Adrenal gland (tissue), 12 donors: ENCODE measurements around the gene METTL3. TPM values are rescaled to one million over a fixed set of nuclear protein-coding genes. Genes with fewer than 3 reads are reported as not detected.
"Not testable (repeated sequence)": the region's sequence is repeated elsewhere in the genome, so short reads cannot be mapped to it uniquely, and the experiment has no call there.

Experiments used
- DNase-seq, 7 donors: peaks; one replicate each; pipeline ENCODE4 v3.0.0-alpha.2; 2019 to 2020
- H3K27ac ChIP-seq, 5 donors: fragments of 200-600 bp; sonication (generic) in 4 of 5; 1 replicate in 3 of 5; 2 replicates in 2 of 5; pipeline versions ENCODE4 v1.5.1 to v1.8.0; 2016 to 2020; ENCODE audit warnings: mild to moderate bottlenecking in 1 of 5
- H3K27me3 ChIP-seq: fragments of 200-600 bp; 2 replicates; pipeline ENCODE4 v1.8.0; 2021
- H3K36me3 ChIP-seq, 2 donors: fragments of 200-600 bp; replicated peaks in 1 of 2; 1 replicate in 1 of 2; 2 replicates in 1 of 2; pipeline versions ENCODE4 v1.5.1 to v1.8.0; 2018 to 2022
- H3K4me1 ChIP-seq, 2 donors: fragments of 200-600 bp; replicated peaks in 1 of 2; 1 replicate in 1 of 2; 2 replicates in 1 of 2; pipeline versions ENCODE4 v1.5.1 to v1.8.0; 2018 to 2021
- H3K4me3 ChIP-seq, 4 donors: fragments of 200-600 bp; sonication (generic) in 3 of 4; one replicate each; pipeline ENCODE4 v1.5.1; 2016 to 2018
- H3K9me3 ChIP-seq, 3 donors: fragments of 200-600 bp; sonication (generic) in 1 of 3; replicated peaks in 1 of 3; 1 replicate in 2 of 3; 2 replicates in 1 of 3; pipeline versions ENCODE4 v1.5.1 to v1.8.0; 2016 to 2021
- POLR2A ChIP-seq, 2 donors: fragments of 450-650 bp; IDR thresholded peaks; one replicate each; pipeline ENCODE4 v1.6.1; 2017; ENCODE audit warnings: antibody characterized with exemption in 2 of 2, mild to moderate bottlenecking in 2 of 2, moderate library complexity in 1 of 2
- WGBS, 4 donors: extraction: QIAGEN DNeasy Blood & Tissue Kit in 2 of 4; methylation state at CpG; one replicate each; pipeline versions ENCODE4 v1.1.5 to v1.1.7; 2013 to 2017; 5-methylcytosine and 5-hydroxymethylcytosine counted together
- intact Hi-C, 2 donors: fragments of 100-400 bp; cut with DNase I; formaldehyde crosslinking; loops; one replicate each; pipeline versions ENCODE4 v1.14.1 to v1.15.0; 2022 to 2023
- polyA plus RNA-seq, 3 donors: library from polyadenylated mRNA; stranded (reverse); fragments of 200-250 nt in 2 of 3; fragments of 350-450 nt in 1 of 3; fragmentation: Illumina TruSeq in 1 of 3; extraction: RNeasy Lipid Tissue Mini Kit (QIAGEN cat#74804) in 1 of 3; gene quantifications; one replicate each; pipeline ENCODE4 v1.2.3, GENCODE V29; 2013 to 2014
- total RNA-seq, 9 donors: library from RNA; depleted of rRNA in 4 of 9; stranded (reverse); fragments of >200 nt in 4 of 9; fragments of 120-200 nt in 1 of 9; fragmentation: NEBNext Ultra II Directional in 1 of 9; extraction: Animal tissue kit (Norgen Biotek cat#: 25700) in 1 of 9; gene quantifications; one replicate each; pipeline versions ENCODE4 v1.1.0 to v1.2.4, GENCODE V29; 2013 to 2023
- TF ChIP-seq, protein P1 (sequence below), 6 experiments: fragments of 450-650 bp in 4 of 6; fragments of 200-600 bp in 2 of 6; sonication (generic) in 1 of 6; IDR thresholded peaks; 1 replicate in 5 of 6; 2 replicates in 1 of 6; pipeline versions ENCODE4 v1.5.1 to v1.8.0; 2016 to 2021; ENCODE audit warnings: antibody characterized with exemption in 6 of 6, mild to moderate bottlenecking in 2 of 6, moderate library complexity in 1 of 6
- donor health status: healthy with polysubstance abuse.
- donor health status: Bipolar disorder and iron deficiency.
- donor health status: DM: yes; HTN: yes; CAD: no.
- donor health status: DM: no; HTN: no; CAD: no.
- donor health status: DM: no; HTN: no; CAD: no.
- donor health status: DM: yes; HTN: yes; CAD: no.

METTL3 gene
- total and polyA plus RNA-seq, 12 donors: 30.2 to 81.6 (median 48.9) TPM

- peak in 1 of 7 donors; percentile 14 for DNase-seq
- WGBS, 4 donors: 28 to 44% (median 33%) methylated on average over 5 of the region's 5 CpGs
- Histone ChIP-seq H3K36me3 (no peaks in the 10 kb centered on the region), H3K27ac (no peak overlapping the region), H3K4me3 (no peak overlapping the region), H3K4me1 (peaks cover 0 to 14% of the 10 kb centered on the region in 2 donors), H3K27me3 (no peaks in the 10 kb centered on the region), H3K9me3 (no peaks in the 10 kb centered on the region)
- TF ChIP-seq POLR2A (IDR thresholded peaks at IDR 0.05): no peak
- TF ChIP-seq, protein P1, sequence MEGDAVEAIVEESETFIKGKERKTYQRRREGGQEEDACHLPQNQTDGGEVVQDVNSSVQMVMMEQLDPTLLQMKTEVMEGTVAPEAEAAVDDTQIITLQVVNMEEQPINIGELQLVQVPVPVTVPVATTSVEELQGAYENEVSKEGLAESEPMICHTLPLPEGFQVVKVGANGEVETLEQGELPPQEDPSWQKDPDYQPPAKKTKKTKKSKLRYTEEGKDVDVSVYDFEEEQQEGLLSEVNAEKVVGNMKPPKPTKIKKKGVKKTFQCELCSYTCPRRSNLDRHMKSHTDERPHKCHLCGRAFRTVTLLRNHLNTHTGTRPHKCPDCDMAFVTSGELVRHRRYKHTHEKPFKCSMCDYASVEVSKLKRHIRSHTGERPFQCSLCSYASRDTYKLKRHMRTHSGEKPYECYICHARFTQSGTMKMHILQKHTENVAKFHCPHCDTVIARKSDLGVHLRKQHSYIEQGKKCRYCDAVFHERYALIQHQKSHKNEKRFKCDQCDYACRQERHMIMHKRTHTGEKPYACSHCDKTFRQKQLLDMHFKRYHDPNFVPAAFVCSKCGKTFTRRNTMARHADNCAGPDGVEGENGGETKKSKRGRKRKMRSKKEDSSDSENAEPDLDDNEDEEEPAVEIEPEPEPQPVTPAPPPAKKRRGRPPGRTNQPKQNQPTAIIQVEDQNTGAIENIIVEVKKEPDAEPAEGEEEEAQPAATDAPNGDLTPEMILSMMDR (IDR thresholded peaks at IDR 0.05): no peak
- intact Hi-C loops: loop anchor here (5.0 to 10.0 kb wide), 2 partner anchors 59 to 62 kb away; no protein-coding TSS in a partner anchor
Observed at GRCh38 chr14:21556378-21557083, 45.4 kb upstream of the METTL3 start.

- no peak overlapping the region for H3K4me3 ChIP-seq
- intact Hi-C loops: loop anchor here in 1 of 2 donors (10.0 kb wide), 1 partner anchor 58 kb away; no protein-coding TSS in a partner anchor
- H3K27ac ChIP-seq: no peak overlapping the region
- H3K36me3 ChIP-seq: no peaks in the 10 kb centered on the region
- no peaks in the 10 kb centered on the region for H3K9me3 ChIP-seq
- H3K4me1 ChIP-seq: peaks cover 0 to 14% of the 10 kb centered on the region in 2 donors
- no peak for TF ChIP-seq POLR2A (IDR thresholded peaks at IDR 0.05)
- TF ChIP-seq, protein P1 (IDR thresholded peaks at IDR 0.05): no peak
- H3K27me3 ChIP-seq: no peaks in the 10 kb centered on the region
- DNase-seq: no peak
- WGBS, 4 donors: 89 to 95% (median 92%) methylated on average over 3 of the region's 3 CpGs
Observed at GRCh38 chr14:21553266-21553665, 42.1 kb upstream of the METTL3 start.

DNA sequence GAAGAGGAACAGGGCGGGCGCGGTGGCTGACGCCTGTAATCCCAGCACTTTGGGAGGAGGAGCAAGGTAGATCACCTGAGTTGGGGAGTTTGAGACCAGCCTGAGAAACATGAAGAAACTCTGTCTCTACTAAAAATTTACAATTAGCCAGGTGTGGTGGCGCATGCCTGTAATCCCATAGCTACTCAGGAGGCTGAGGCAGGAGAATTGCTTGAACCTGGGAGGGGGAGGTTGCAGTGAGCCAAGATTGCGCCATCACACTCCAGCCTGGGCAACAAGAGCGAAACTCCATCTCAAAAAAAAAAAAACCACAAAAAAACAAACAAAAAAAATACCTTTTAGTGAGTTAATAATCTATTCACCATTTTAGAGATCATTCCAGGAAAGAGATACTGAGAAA, 33.4 kb upstream of the METTL3 start:
- 86 to 94% (median 91%) methylated on average over 7 of the region's 7 CpGs for WGBS, 4 donors
- H3K36me3 ChIP-seq, H3K27me3 ChIP-seq, H3K27ac ChIP-seq, intact Hi-C loops, DNase-seq, H3K4me1 ChIP-seq, H3K4me3 ChIP-seq, H3K9me3 ChIP-seq: not testable (repeated sequence)

GRCh38 chr14:21543963-21544362, 32.8 kb upstream of the METTL3 start:
- intact Hi-C loops: no loop called here
- peaks cover 5% of the 10 kb centered on the region for H3K27me3 ChIP-seq
- 51 to 59% (median 56%) methylated on average over 5 of the region's 5 CpGs for WGBS, 4 donors
- H3K4me1 ChIP-seq: no peaks in the 10 kb centered on the region
- H3K4me3 ChIP-seq: no peak overlapping the region
- DNase-seq: no peak
- no peaks in the 10 kb centered on the region for H3K9me3 ChIP-seq
- TF ChIP-seq, protein P1 (IDR thresholded peaks at IDR 0.05): no peak
- no peak for TF ChIP-seq POLR2A (IDR thresholded peaks at IDR 0.05)
- no peak overlapping the region for H3K27ac ChIP-seq
- no peaks in the 10 kb centered on the region for H3K36me3 ChIP-seq

DNA sequence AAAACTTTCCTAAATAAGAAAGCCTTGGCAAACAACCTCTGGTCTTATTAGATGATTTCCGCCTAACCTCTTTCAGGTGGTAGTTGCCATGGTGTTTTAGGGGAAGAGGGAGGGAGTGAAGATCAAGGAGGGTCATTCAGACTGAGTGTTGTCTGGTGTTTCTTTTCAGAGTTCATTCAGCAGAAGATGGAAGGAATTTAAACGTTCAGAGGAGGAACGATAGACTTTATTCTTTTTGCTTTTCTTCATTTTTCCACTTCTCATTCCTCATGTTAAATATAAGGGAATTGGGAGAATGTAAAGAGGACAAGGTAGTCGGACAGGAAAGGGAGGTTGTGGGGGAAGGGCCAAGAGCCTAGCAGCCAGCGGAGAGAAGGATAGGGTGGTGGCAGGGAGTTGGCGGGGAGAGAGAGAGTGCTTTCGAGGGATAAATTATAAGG, 32.4 kb upstream of the METTL3 start:
- no peak for DNase-seq
- H3K27ac ChIP-seq: no peak overlapping the region
- TF ChIP-seq, protein P1 (IDR thresholded peaks at IDR 0.05): no peak
- no peak for TF ChIP-seq POLR2A (IDR thresholded peaks at IDR 0.05)
- H3K36me3 ChIP-seq: no peaks in the 10 kb centered on the region
- H3K9me3 ChIP-seq: no peaks in the 10 kb centered on the region
- intact Hi-C loops: no loop called here
- H3K4me1 ChIP-seq: no peaks in the 10 kb centered on the region
- no peak overlapping the region for H3K4me3 ChIP-seq
- WGBS, 4 donors: 48 to 59% (median 56%) methylated on average over 7 of the region's 7 CpGs
- peaks cover 5% of the 10 kb centered on the region for H3K27me3 ChIP-seq
